Astrocyte (in vitro differentiated cells and primary cell): Measurements from ENCODE around the gene TNFRSF13B. TPM values are rescaled to one million over a fixed set of nuclear protein-coding genes. Genes with fewer than 3 reads are reported as not detected.
A peak's percentile ranks its signal among the peaks of the same experiment; 100 is the strongest.

Source experiments
- DNase-seq: peaks from one replicate; pipeline ENCODE4 v3.0.0-alpha.2; 2010; ENCODE audit warnings: low read depth
- FAIRE-seq: peaks from 2 replicates; lab custom pipeline; 2011; peaks lifted over from hg19 to GRCh38; lab: Jason Lieb, UNC
- H2AFZ ChIP-seq: 2 replicates; pipeline ENCODE4 v1.6.0; 2012; ENCODE audit warnings: low read depth, low read length, inconsistent platforms
- H3K27ac ChIP-seq: 2 replicates; pipeline ENCODE4 v1.5.1; 2011; ENCODE audit warnings: low read depth, low read length, inconsistent platforms
- H3K27me3 ChIP-seq: 2 replicates; pipeline ENCODE4 v1.6.0; 2011; ENCODE audit warnings: low read length, inconsistent platforms; ENCODE audit not compliant: insufficient read depth
- H3K36me3 ChIP-seq: 2 replicates; pipeline ENCODE4 v1.5.1; 2011; ENCODE audit warnings: low read length, inconsistent platforms; ENCODE audit not compliant: insufficient read depth
- H3K4me1 ChIP-seq: 2 replicates; pipeline ENCODE4 v1.5.1; 2011; ENCODE audit warnings: low read length, inconsistent platforms; ENCODE audit not compliant: insufficient read depth
- H3K4me2 ChIP-seq: 2 replicates; pipeline ENCODE4 v1.6.0; 2012; ENCODE audit warnings: low read length, inconsistent platforms
- H3K4me3 ChIP-seq: 2 replicates; pipeline ENCODE4 v1.5.1; 2011; ENCODE audit warnings: low read depth, mild to moderate bottlenecking, low read length, inconsistent platforms; ENCODE audit not compliant: insufficient read depth
- H3K79me2 ChIP-seq: 2 replicates; pipeline ENCODE4 v1.6.0; 2012; ENCODE audit warnings: mild to moderate bottlenecking, low read length, inconsistent platforms; ENCODE audit not compliant: insufficient read depth
- H3K9ac ChIP-seq: 2 replicates; pipeline ENCODE4 v1.6.0; 2012; ENCODE audit warnings: mild to moderate bottlenecking, low read length, inconsistent platforms
- H3K9me3 ChIP-seq: 2 replicates; pipeline ENCODE4 v1.5.1; 2012; ENCODE audit warnings: low read depth, mild to moderate bottlenecking, low read length, inconsistent platforms; ENCODE audit not compliant: insufficient read depth
- H4K20me1 ChIP-seq: 2 replicates; pipeline ENCODE4 v1.6.0; 2012; ENCODE audit warnings: low read length, inconsistent platforms; ENCODE audit not compliant: insufficient read depth
- H3K27ac Mint-ChIP-seq: one replicate; pipeline ENCODE4 v1.8.0; 2021; ENCODE audit warnings: mild to moderate bottlenecking, mixed read lengths; ENCODE audit not compliant: unreplicated experiment
- H3K27me3 Mint-ChIP-seq: one replicate; pipeline ENCODE4 v1.8.0; 2021; ENCODE audit warnings: low read depth, mixed read lengths; ENCODE audit not compliant: unreplicated experiment
- H3K36me3 Mint-ChIP-seq: one replicate; pipeline ENCODE4 v1.8.0; 2021; ENCODE audit warnings: low read depth, mixed read lengths; ENCODE audit not compliant: unreplicated experiment
- H3K4me1 Mint-ChIP-seq: one replicate; pipeline ENCODE4 v1.8.0; 2021; ENCODE audit warnings: low read depth, mixed read lengths; ENCODE audit not compliant: unreplicated experiment
- H3K4me3 Mint-ChIP-seq: one replicate; pipeline ENCODE4 v1.8.0; 2021; ENCODE audit warnings: mild to moderate bottlenecking, moderate library complexity, mixed read lengths; ENCODE audit not compliant: unreplicated experiment
- H3K9me3 Mint-ChIP-seq: one replicate; pipeline ENCODE4 v1.8.0; 2021; ENCODE audit warnings: mild to moderate bottlenecking, mixed read lengths; ENCODE audit not compliant: unreplicated experiment
- CTCF ChIP-seq: IDR thresholded peaks from 2 replicates; pipeline ENCODE4 v1.5.1; 2011; ENCODE audit warnings: low read depth, mild to moderate bottlenecking, inconsistent platforms, low read length, moderate library complexity; ENCODE audit not compliant: insufficient read depth
- EZH2 ChIP-seq: IDR thresholded peaks from 2 replicates; pipeline ENCODE4 v1.6.1; 2012; ENCODE audit warnings: mild to moderate bottlenecking, low read length, inconsistent platforms; ENCODE audit not compliant: insufficient read depth
- total RNA-seq: library from RNA; stranded (reverse); gene quantifications from 2 replicates; pipeline ENCODE4 v1.2.1, GENCODE V29; 2021

The TNFRSF13B gene
- total RNA-seq, 1 donor from 2014 or later = not detected

- Mint-ChIP-seq H3K4me1 (peaks cover 23% of the 10 kb centered on the region), H3K4me3 (no peak overlapping the region), H3K27me3 (no peaks in the 10 kb centered on the region), H3K9me3 (no peaks in the 10 kb centered on the region), H3K27ac (no peak overlapping the region), H3K36me3 (no peaks in the 10 kb centered on the region)
- TF ChIP-seq EZH2 (no peak), CTCF (no peak)
- Histone ChIP-seq H3K27me3 (no peaks in the 10 kb centered on the region), H3K79me2 (no peaks in the 10 kb centered on the region), H3K36me3 (no peaks in the 10 kb centered on the region), H3K9me3 (no peaks in the 10 kb centered on the region), H2AFZ (no peak overlapping the region), H4K20me1 (no peaks in the 10 kb centered on the region), H3K27ac (no peak overlapping the region), H3K9ac (no peak overlapping the region), H3K4me3 (no peak overlapping the region), H3K4me1 (peaks cover 17% of the 10 kb centered on the region), H3K4me2 (no peak overlapping the region)
- no peak for FAIRE-seq
- DNase-seq = no peak
Observed at GRCh38 chr17:16987066-16987829, 15.3 kb upstream of the TNFRSF13B start.

- DNase-seq (peak; percentile 56), FAIRE-seq (no peak)
- Mint-ChIP-seq H3K4me3 (no peak overlapping the region), H3K27ac (no peak overlapping the region), H3K27me3 (no peaks in the 10 kb centered on the region), H3K9me3 (no peaks in the 10 kb centered on the region), H3K36me3 (no peaks in the 10 kb centered on the region), H3K4me1 (peaks cover 23% of the 10 kb centered on the region)
- H3K4me1 ChIP-seq = peaks cover 17% of the 10 kb centered on the region
- no peaks in the 10 kb centered on the region for H4K20me1 ChIP-seq
- no peak overlapping the region for H3K4me3 ChIP-seq
- H3K27me3 ChIP-seq = no peaks in the 10 kb centered on the region
- H3K4me2 ChIP-seq = no peak overlapping the region
- TF ChIP-seq EZH2 = no peak
- no peak for TF ChIP-seq CTCF
- H3K36me3 ChIP-seq = no peaks in the 10 kb centered on the region
- H3K9me3 ChIP-seq = no peaks in the 10 kb centered on the region
- H3K9ac ChIP-seq = no peak overlapping the region
- H3K79me2 ChIP-seq = no peaks in the 10 kb centered on the region
- no peak overlapping the region for H3K27ac ChIP-seq
- H2AFZ ChIP-seq = no peak overlapping the region
Observed at GRCh38 chr17:16986391-16986790, 14.5 kb upstream of the TNFRSF13B start.

- H4K20me1 ChIP-seq = no peaks in the 10 kb centered on the region
- H3K4me1 Mint-ChIP-seq = peaks cover 16% of the 10 kb centered on the region
- no peak overlapping the region for H3K27ac ChIP-seq
- no peak for TF ChIP-seq CTCF
- no peak for TF ChIP-seq EZH2
- no peaks in the 10 kb centered on the region for H3K27me3 Mint-ChIP-seq
- H3K27ac Mint-ChIP-seq = no peak overlapping the region
- H3K4me3 Mint-ChIP-seq = no peak overlapping the region
- no peak overlapping the region for H3K4me2 ChIP-seq
- no peaks in the 10 kb centered on the region for H3K79me2 ChIP-seq
- H3K9me3 ChIP-seq = no peaks in the 10 kb centered on the region
- no peak overlapping the region for H3K9ac ChIP-seq
- FAIRE-seq = no peak
- no peak overlapping the region for H2AFZ ChIP-seq
- H3K27me3 ChIP-seq = no peaks in the 10 kb centered on the region
- H3K9me3 Mint-ChIP-seq = peaks cover 2% of the 10 kb centered on the region
- H3K36me3 Mint-ChIP-seq = no peaks in the 10 kb centered on the region
- H3K36me3 ChIP-seq = no peaks in the 10 kb centered on the region
- peaks cover 5% of the 10 kb centered on the region for H3K4me1 ChIP-seq
- H3K4me3 ChIP-seq = no peak overlapping the region
- no peak for DNase-seq
Observed at GRCh38 chr17:16981928-16982327, 10.0 kb upstream of the TNFRSF13B start.
